AG04450 (cell line): Measurements from ENCODE around the gene PDSS2. TPM values are rescaled to one million over a fixed set of nuclear protein-coding genes. Genes with fewer than 3 reads are reported as not detected.

ENCODE experiments used
- CTCF ChIA-PET: fragments of 300-600, 350-600 bp; formaldehyde crosslinking; extraction: SDS; loops from one replicate; lab custom pipeline; 2022; ENCODE audit warnings: antibody characterized with exemption, inconsistent platforms; lab: Charles Lee
- POLR2A ChIA-PET: fragments of 350-600 bp; formaldehyde crosslinking; extraction: SDS; loops from one replicate; lab custom pipeline; 2021; ENCODE audit warnings: antibody characterized with exemption, inconsistent platforms; lab: Yijun Ruan, JAX
- DNase-seq: peaks from one replicate; pipeline ENCODE4 v3.0.0-alpha.2; 2011; ENCODE audit warnings: low read depth, low spot score
- H3K27ac ChIP-seq: one replicate; pipeline ENCODE4 v1.5.1; 2012; ENCODE audit warnings: low read depth, low read length, control low read depth
- H3K27me3 ChIP-seq: one replicate; pipeline ENCODE4 v1.6.0; 2012; ENCODE audit warnings: low read length; ENCODE audit not compliant: control insufficient read depth, insufficient read depth
- H3K4me3 ChIP-seq: 2 replicates; pipeline ENCODE4 v1.5.1; 2011; ENCODE audit warnings: mild to moderate bottlenecking, low read depth, low read length, control low read depth
- H3K9me3 ChIP-seq: 2 replicates; pipeline ENCODE4 v1.5.1; 2012; ENCODE audit warnings: low read length; ENCODE audit not compliant: control insufficient read depth, insufficient read depth
- CTCF ChIP-seq: IDR thresholded peaks from 2 replicates; pipeline ENCODE4 v1.5.1; 2011; ENCODE audit warnings: low read depth, low read length, control low read depth, inconsistent platforms
- polyA plus RNA-seq: library from polyadenylated mRNA; depleted of rRNA; stranded (reverse); fragments of >200 nt; gene quantifications from 2 replicates; pipeline ENCODE4 v1.2.3, GENCODE V29; 2011

PDSS2 gene
- polyA plus RNA-seq, 1 experiment = 19.1 TPM

- Histone ChIP-seq H3K9me3 (no peaks in the 10 kb centered on the region), H3K27me3 (no peaks in the 10 kb centered on the region), H3K27ac (no peak overlapping the region), H3K4me3 (no peak overlapping the region)
- peak; percentile 91 for TF ChIP-seq CTCF
- POLR2A ChIA-PET = interaction anchor here (0.5 to 1.1 kb wide), 2 partner anchors 141 to 287 kb away, joined by 4 to 5 read pairs; partner anchors contain the start of gene PDSS2
- CTCF ChIA-PET = interaction anchor here (0.6 to 3.0 kb wide), 72 partner anchors 9 to 731 kb away, joined by 3 to 27 read pairs (median 4); partner anchors contain the start of gene PDSS2
- DNase-seq = peak; percentile 32
Observed at GRCh38 chr6:107318100-107318736, 141.1 kb downstream of the PDSS2 start.

- ChIA-PET CTCF (interaction anchor here (1.6 kb wide), 1 partner anchor 144 kb away, joined by 6 read pairs; the partner anchor contains the start of gene PDSS2), POLR2A (interaction anchor here (0.5 kb wide), 1 partner anchor 21 kb away, joined by 3 read pairs; no protein-coding TSS in a partner anchor)
- no peak overlapping the region for H3K4me3 ChIP-seq
- DNase-seq = no peak
- no peaks in the 10 kb centered on the region for H3K27me3 ChIP-seq
- H3K27ac ChIP-seq = no peak overlapping the region
- H3K9me3 ChIP-seq = no peaks in the 10 kb centered on the region
- TF ChIP-seq CTCF = no peak
Observed at GRCh38 chr6:107315114-107315513, 144.2 kb downstream of the PDSS2 start.

- ChIA-PET POLR2A (no interaction called here), CTCF (interaction anchor here (1.0 to 1.1 kb wide), 2 partner anchors 145 to 534 kb away, joined by 3 read pairs; partner anchors contain the start of gene PDSS2)
- DNase-seq = no peak
Observed at GRCh38 chr6:107314531-107314939, 144.8 kb downstream of the PDSS2 start.

GRCh38 chr6:107313776-107314175, 145.6 kb downstream of the PDSS2 start:
- DNase-seq = no peak
- POLR2A ChIA-PET = no interaction called here

More at GRCh38 chr6:107314531-107314939, 144.8 kb downstream of the PDSS2 start:
- H3K27ac ChIP-seq = no peak overlapping the region
- TF ChIP-seq CTCF = no peak
- no peaks in the 10 kb centered on the region for H3K27me3 ChIP-seq
- no peaks in the 10 kb centered on the region for H3K9me3 ChIP-seq
- no peak overlapping the region for H3K4me3 ChIP-seq

More at GRCh38 chr6:107313776-107314175, 145.6 kb downstream of the PDSS2 start:
- CTCF ChIA-PET = interaction anchor here (1.0 to 1.1 kb wide), 2 partner anchors 146 to 535 kb away, joined by 3 read pairs; partner anchors contain the start of gene PDSS2
- no peak overlapping the region for H3K27ac ChIP-seq
- no peaks in the 10 kb centered on the region for H3K27me3 ChIP-seq
- no peak for TF ChIP-seq CTCF
- H3K9me3 ChIP-seq = no peaks in the 10 kb centered on the region
- no peak overlapping the region for H3K4me3 ChIP-seq
